Measurements from ENCODE around the gene TCEANC2.

GRCh38 chr1:54137534-54138061, 84.2 kb downstream of the TCEANC2 start:
- TF ChIP-seq CTCF (conservative IDR thresholded peaks at IDR 0.05 in 1 of 2, IDR thresholded peaks at IDR 0.05 in 1 of 2; ENCODE audit: extremely low read depth in 1 of 2, insufficient read depth in 1 of 2, low read depth in 1 of 2, low read length in 2 of 2): no peak
- no peak for TF ChIP-seq EZH2 (IDR thresholded peaks at IDR 0.05; ENCODE audit: borderline replicate concordance, low read length)
